Measurements from ENCODE around the gene EDC3.

- no peak for TF ChIP-seq CTCF (IDR thresholded peaks at IDR 0.05; ENCODE audit: low read depth, low read length)
- TF ChIP-seq EZH2phosphoT487 (IDR thresholded peaks at IDR 0.05; ENCODE audit: low read depth): no peak
These were observed 53.5 kb downstream of the EDC3 start for GRCh38 chr15:74642348-74642733.

Data from OCI-LY3 (cell line).